BJ (cell line): ENCODE results near the gene IP6K1. TPM values are rescaled to one million over a fixed set of nuclear protein-coding genes. Genes with fewer than 3 reads are reported as not detected.

Experiments
- CTCF ChIA-PET: fragments of 350-600 bp; formaldehyde crosslinking; extraction: SDS; loops from one replicate; lab custom pipeline; 2021; ENCODE audit warnings: antibody characterized with exemption, inconsistent platforms; lab: Yijun Ruan, JAX
- POLR2A ChIA-PET: fragments of 300-600 bp; sonication (Branson Sonifier 250); formaldehyde crosslinking; extraction: SDS; loops from one replicate; lab custom pipeline; 2021; ENCODE audit warnings: antibody characterized with exemption; lab: Charles Lee
- DNase-seq: peaks from one replicate; pipeline ENCODE4 v3.0.0-alpha.2; 2011; ENCODE audit warnings: low read depth
- H3K27me3 ChIP-seq: 2 replicates; pipeline ENCODE4 v1.6.0; 2011; ENCODE audit warnings: low read length; ENCODE audit not compliant: control insufficient read depth, insufficient read depth
- H3K36me3 ChIP-seq: 2 replicates; pipeline ENCODE4 v1.5.1; 2011; ENCODE audit warnings: low read length; ENCODE audit not compliant: control insufficient read depth, insufficient read depth
- H3K4me3 ChIP-seq: 2 replicates; pipeline ENCODE4 v1.5.1; 2011; ENCODE audit warnings: low read depth, mild to moderate bottlenecking, control low read depth, low read length
- CTCF ChIP-seq: IDR thresholded peaks from 2 replicates; pipeline ENCODE4 v1.5.1; 2011; ENCODE audit warnings: low read depth, mild to moderate bottlenecking, control low read depth, inconsistent platforms, low read length, moderate library complexity; ENCODE audit not compliant: insufficient read depth
- polyA plus RNA-seq: library from polyadenylated mRNA; depleted of rRNA; stranded (reverse); fragments of >200 nt; gene quantifications from 2 replicates; pipeline ENCODE4 v1.2.3, GENCODE V29; 2011

Gene IP6K1
- polyA plus RNA-seq, 1 experiment: 54.4 TPM

DNA sequence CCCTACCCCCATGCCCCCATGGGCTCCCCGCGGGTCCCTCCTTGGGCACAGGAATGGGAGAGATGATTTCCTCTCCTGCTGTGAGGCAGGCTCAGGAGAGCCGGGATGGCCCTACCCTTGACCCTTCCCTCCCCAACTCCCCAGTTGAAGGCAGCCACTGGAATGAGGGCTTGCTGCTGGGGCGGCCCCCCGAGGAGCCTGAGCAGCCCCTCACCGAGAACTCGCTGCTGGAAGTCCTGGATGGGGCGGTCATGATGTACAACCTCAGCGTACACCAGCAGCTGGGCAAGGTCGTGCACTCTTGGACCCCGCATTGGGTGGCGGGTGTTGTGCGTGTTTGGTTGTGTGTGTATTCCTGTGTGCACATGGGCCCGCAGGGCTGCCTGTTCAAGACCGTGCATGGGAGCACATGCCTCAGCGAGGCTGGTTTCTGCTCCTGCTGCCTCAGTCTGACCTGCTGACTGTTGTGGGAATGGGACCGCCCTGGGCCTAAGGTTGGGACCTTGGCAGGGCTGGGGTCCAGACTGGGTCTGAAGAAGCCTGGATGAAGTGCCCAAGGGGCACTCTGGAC lies 80.9 kb downstream of the IP6K1 start:
- peaks cover 31% of the 10 kb centered on the region for H3K36me3 ChIP-seq
- CTCF ChIA-PET: no interaction called here
- TF ChIP-seq CTCF: no peak
- no peak for DNase-seq
- H3K27me3 ChIP-seq: no peaks in the 10 kb centered on the region
- no peak overlapping the region for H3K4me3 ChIP-seq
- POLR2A ChIA-PET: no interaction called here

GRCh38 chr3:49704629-49705028 lies 81.7 kb downstream of the IP6K1 start:
- TF ChIP-seq CTCF: no peak
- CTCF ChIA-PET: interaction anchor here (1.6 to 4.9 kb wide), 3 partner anchors 11 to 165 kb away, joined by 4 to 31 read pairs (median 11); no protein-coding TSS in a partner anchor
- POLR2A ChIA-PET: no interaction called here

GRCh38 chr3:49703956-49704355 lies 82.4 kb downstream of the IP6K1 start:
- ChIA-PET POLR2A (no interaction called here), CTCF (interaction anchor here (0.7 to 4.9 kb wide), 6 partner anchors 11 to 165 kb away, joined by 3 to 31 read pairs (median 6); no protein-coding TSS in a partner anchor)
- H3K36me3 ChIP-seq: peaks cover 41% of the 10 kb centered on the region
- DNase-seq: no peak
- TF ChIP-seq CTCF: no peak
- no peaks in the 10 kb centered on the region for H3K27me3 ChIP-seq
- H3K4me3 ChIP-seq: no peak overlapping the region

More at GRCh38 chr3:49704629-49705028, 81.7 kb downstream of the IP6K1 start:
- DNase-seq: no peak
- no peaks in the 10 kb centered on the region for H3K27me3 ChIP-seq
- no peak overlapping the region for H3K4me3 ChIP-seq
- H3K36me3 ChIP-seq: peaks cover 38% of the 10 kb centered on the region

DNA sequence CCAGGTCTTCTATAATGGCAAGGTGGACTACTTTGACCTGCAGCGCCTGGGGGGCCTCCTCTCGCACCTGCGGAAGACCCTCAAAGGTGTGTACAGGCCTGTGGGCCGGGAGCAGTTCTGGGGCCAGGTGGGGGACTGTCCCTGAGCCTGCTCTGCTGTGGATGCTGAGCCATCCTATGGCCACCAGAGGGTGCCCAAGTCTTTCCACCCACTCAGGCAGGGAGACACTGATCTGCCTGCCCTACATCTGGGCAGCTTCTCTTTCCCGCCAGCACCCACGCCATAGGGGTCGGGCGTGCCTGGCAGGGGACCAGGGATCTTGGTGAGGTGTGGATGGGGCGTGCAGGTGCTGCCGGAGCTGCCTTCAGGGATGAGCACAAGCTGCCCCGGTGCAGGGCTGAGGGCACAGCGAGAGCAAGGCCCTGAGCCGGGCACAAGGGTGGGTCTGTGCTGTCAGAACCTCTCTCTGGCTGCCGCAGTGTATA lies 82.9 kb downstream of the IP6K1 start:
- Histone ChIP-seq H3K4me3 (no peak overlapping the region), H3K27me3 (no peaks in the 10 kb centered on the region), H3K36me3 (peaks cover 43% of the 10 kb centered on the region)
- ChIA-PET POLR2A (no interaction called here), CTCF (interaction anchor here (0.7 to 4.9 kb wide), 7 partner anchors 8 to 164 kb away, joined by 3 to 31 read pairs (median 4); no protein-coding TSS in a partner anchor)
- TF ChIP-seq CTCF: peak; percentile 93
- no peak for DNase-seq

DNA sequence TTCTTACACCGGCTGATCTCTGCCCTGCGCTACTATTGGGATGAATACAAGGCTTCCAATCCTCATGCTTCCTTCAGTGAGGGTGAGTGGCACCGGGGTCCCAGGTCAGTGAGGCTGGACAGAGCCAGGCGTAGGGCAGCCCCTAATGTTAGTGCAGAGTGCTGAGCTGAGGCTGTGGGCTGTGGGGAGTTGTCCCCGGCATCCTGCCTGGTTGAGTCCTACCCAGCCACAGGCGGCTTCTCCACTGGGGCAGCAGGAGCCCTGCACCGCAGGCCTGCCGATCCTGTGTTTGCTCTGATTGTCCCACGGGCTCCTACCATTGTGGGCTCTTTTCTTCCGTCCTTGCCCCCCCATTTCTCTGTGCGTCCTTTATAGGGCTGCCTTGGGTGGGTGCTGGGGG lies 83.7 kb downstream of the IP6K1 start:
- POLR2A ChIA-PET: no interaction called here
- TF ChIP-seq CTCF: no peak

More for the DNA sequence above, 83.7 kb downstream of the IP6K1 start:
- CTCF ChIA-PET: interaction anchor here (1.5 to 4.9 kb wide), 5 partner anchors 9 to 203 kb away, joined by 4 to 31 read pairs (median 8); partner anchors contain the start of genes MST1 and RNF123
- no peaks in the 10 kb centered on the region for H3K27me3 ChIP-seq
- no peak overlapping the region for H3K4me3 ChIP-seq
- peaks cover 43% of the 10 kb centered on the region for H3K36me3 ChIP-seq
- DNase-seq: no peak
